Right lung (tissue), 5 donors: ENCODE data around the gene GPC6. TPM values are rescaled to one million over a fixed set of nuclear protein-coding genes. Genes with fewer than 3 reads are reported as not detected.

Experiments used
- DNase-seq, 2 donors: peaks; one replicate each; pipeline ENCODE4 v3.0.0-alpha.2; 2013
- polyA plus RNA-seq, 5 donors: library from polyadenylated mRNA; unstranded; fragments of 120-200 nt; gene quantifications; one replicate each; pipeline versions ENCODE4 v1.2.1 to v1.2.3, GENCODE V29; 2013; ENCODE audit warnings: inconsistent platforms in 1 of 5, low replicate concordance in 1 of 5; ENCODE audit not compliant: insufficient read length in 5 of 5, insufficient read depth in 1 of 5

The GPC6 gene
- polyA plus RNA-seq, 5 donors: 13.5 to 27.1 (median 21.9) TPM

GRCh38 chr13:94454906-94455305 is 1228.3 kb downstream of the GPC6 start:
- no peak for DNase-seq

DNA sequence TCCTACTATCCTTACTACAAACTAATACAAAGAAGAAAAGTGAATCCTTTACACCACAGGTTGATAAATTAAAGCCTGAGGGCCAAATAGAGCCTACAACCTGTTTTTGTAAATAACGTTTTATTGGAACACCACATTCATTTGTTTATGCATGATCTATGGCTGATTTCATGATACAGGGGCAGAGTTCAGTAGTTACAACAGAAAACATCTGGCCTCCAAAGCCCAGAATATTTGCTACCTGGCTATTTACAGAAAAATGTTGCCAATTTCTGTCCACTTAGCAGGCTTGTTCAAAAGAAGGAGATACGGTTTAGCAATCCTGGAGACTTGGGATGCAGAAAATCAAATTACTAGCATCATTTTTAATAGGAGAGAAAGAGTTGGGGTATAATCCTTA is 1228.8 kb downstream of the GPC6 start:
- no peak for DNase-seq
